Neural crest cell (in vitro differentiated cells): ENCODE data around the gene HNRNPC. TPM values are rescaled to one million over a fixed set of nuclear protein-coding genes. Genes with fewer than 3 reads are reported as not detected.
A peak's percentile ranks its signal among the peaks of the same experiment; 100 is the strongest.

Experiments used
- DNase-seq: peaks from one replicate; pipeline ENCODE4 v3.0.0; 2021; ENCODE audit warnings: low read depth, mixed read lengths, low spot score
- H3K27ac Mint-ChIP-seq: one replicate; pipeline ENCODE4 v1.8.0; 2021; ENCODE audit warnings: mild to moderate bottlenecking, mixed read lengths; ENCODE audit not compliant: unreplicated experiment
- H3K27me3 Mint-ChIP-seq: 2 replicates; pipeline ENCODE4 v1.8.0; 2021; ENCODE audit warnings: low read depth, mild to moderate bottlenecking, mixed read lengths
- H3K36me3 Mint-ChIP-seq: 2 replicates; pipeline ENCODE4 v1.8.0; 2021; ENCODE audit warnings: low read depth, mild to moderate bottlenecking, mixed read lengths
- H3K4me1 Mint-ChIP-seq: 2 replicates; pipeline ENCODE4 v1.8.0; 2021; ENCODE audit warnings: mixed read lengths
- H3K4me3 Mint-ChIP-seq: one replicate; pipeline ENCODE4 v1.8.0; 2021; ENCODE audit warnings: mild to moderate bottlenecking, mixed read lengths
- H3K9me3 Mint-ChIP-seq: 2 replicates; pipeline ENCODE4 v1.8.0; 2021; ENCODE audit warnings: mixed read lengths
- total RNA-seq: library from RNA; stranded (reverse); gene quantifications from 2 replicates; pipeline ENCODE4 v1.2.1, GENCODE V29; 2021
- TF ChIP-seq, protein P1 (sequence below): fragments of 200-600 bp; sonication (generic); conservative IDR thresholded peaks from 2 replicates; pipeline ENCODE4 v1.5.0; 2021; ENCODE audit warnings: antibody characterized with exemption, mild to moderate bottlenecking

The HNRNPC gene
- total RNA-seq, 1 donor from 2014 or later, result 993 TPM

DNA sequence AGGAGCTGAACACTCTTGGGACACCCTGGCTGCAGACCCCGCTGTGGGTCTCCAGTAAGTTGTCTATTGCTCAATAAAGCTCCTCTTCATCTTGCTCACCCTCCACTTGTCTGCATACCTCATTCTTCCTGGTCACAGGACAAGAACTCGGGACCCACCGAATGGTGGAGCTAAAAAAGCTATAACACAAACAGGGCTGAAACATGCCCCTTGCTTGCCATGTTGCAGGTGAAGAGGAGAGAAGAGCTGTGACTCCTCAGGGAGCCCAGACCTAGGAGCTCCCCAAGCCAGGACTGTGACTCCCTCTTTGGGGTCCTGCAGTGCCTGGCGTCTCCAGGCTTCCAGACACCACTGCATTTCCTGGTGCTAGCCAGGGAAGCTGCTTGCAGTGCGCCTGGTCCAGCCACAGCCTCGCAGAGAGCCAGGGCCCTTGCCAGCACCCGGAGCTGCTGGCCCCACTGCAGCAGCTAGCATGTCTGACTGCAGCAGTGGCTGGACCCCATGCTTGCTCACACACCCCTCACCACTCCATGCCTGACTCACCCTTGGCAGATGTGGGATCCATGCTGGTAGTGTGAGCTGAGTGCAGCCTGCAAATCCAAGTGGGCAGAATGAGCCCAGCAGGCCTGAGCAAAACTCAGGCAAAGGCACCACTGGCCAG is 76.2 kb downstream of the HNRNPC start:
- Mint-ChIP-seq H3K27me3 (peaks cover 29% of the 10 kb centered on the region), H3K4me3 (no peak overlapping the region), H3K4me1 (peaks cover 6% of the 10 kb centered on the region), H3K9me3 (peaks cover 6% of the 10 kb centered on the region), H3K27ac (no peak overlapping the region), H3K36me3 (peaks cover 2% of the 10 kb centered on the region)
- TF ChIP-seq, protein P1, sequence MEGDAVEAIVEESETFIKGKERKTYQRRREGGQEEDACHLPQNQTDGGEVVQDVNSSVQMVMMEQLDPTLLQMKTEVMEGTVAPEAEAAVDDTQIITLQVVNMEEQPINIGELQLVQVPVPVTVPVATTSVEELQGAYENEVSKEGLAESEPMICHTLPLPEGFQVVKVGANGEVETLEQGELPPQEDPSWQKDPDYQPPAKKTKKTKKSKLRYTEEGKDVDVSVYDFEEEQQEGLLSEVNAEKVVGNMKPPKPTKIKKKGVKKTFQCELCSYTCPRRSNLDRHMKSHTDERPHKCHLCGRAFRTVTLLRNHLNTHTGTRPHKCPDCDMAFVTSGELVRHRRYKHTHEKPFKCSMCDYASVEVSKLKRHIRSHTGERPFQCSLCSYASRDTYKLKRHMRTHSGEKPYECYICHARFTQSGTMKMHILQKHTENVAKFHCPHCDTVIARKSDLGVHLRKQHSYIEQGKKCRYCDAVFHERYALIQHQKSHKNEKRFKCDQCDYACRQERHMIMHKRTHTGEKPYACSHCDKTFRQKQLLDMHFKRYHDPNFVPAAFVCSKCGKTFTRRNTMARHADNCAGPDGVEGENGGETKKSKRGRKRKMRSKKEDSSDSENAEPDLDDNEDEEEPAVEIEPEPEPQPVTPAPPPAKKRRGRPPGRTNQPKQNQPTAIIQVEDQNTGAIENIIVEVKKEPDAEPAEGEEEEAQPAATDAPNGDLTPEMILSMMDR, result no peak
- DNase-seq, result no peak

DNA sequence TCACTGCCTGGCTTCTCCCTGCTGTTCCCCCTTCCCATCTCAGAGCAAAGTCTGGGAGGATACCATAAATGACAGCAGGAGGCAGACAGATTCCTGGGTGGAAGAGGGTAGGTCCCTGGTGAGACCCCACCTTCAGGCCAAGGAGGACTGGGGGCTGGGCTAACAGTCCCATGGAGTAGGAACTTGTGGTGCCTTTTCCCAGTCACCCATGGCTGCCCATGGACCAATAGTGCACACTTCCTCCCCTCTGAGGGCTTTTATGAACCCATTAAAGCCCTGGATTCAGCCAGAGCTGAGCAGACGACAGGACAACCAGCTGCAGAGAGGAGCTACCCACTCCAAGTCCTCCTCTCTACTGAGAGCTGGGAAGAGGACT is 76.8 kb downstream of the HNRNPC start:
- H3K9me3 Mint-ChIP-seq, result peaks cover under 1% of the 10 kb centered on the region
- H3K27me3 Mint-ChIP-seq, result peaks cover 24% of the 10 kb centered on the region
- TF ChIP-seq, protein P1, result no peak
- no peaks in the 10 kb centered on the region for H3K36me3 Mint-ChIP-seq
- H3K4me1 Mint-ChIP-seq, result peaks cover 6% of the 10 kb centered on the region
- DNase-seq, result no peak
- no peak overlapping the region for H3K27ac Mint-ChIP-seq
- no peak overlapping the region for H3K4me3 Mint-ChIP-seq

DNA sequence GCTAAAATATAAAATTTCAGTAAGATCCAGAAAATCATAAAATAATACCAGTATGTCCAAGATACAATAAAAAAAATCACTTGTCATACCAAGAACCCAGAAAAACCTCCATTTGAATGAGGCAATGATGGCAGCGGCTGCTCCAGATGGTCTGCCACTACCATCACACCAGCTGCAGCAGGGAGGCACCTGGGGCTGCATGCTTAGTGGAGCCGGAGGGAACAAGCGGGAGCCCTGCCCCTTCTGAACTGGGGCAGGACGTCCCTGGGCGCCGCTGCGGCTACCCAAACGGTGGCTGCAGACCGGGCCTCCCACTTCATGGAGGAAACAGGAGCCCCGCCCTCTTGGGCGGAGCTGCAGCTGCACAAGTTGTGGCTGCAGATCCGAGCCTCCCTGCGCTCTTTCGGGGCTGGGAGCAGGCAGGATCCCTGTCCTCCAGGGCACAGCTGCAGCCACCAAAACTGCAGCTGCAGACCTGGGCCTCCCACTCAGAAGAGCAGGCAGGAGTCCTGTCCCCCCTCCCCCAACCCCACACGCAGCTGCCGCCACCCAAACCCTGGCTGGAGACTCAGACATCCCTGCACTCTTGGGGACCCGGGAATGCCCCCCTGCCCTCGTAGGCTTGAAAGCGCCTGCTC is 77.3 kb downstream of the HNRNPC start:
- H3K36me3 Mint-ChIP-seq, result no peaks in the 10 kb centered on the region
- H3K4me3 Mint-ChIP-seq, result peak overlapping the region; percentile 71
- peaks cover 6% of the 10 kb centered on the region for H3K4me1 Mint-ChIP-seq
- TF ChIP-seq, protein P1, result no peak
- no peak overlapping the region for H3K27ac Mint-ChIP-seq
- peak; percentile 67 for DNase-seq
- no peaks in the 10 kb centered on the region for H3K9me3 Mint-ChIP-seq
- H3K27me3 Mint-ChIP-seq, result peaks cover 23% of the 10 kb centered on the region

DNA sequence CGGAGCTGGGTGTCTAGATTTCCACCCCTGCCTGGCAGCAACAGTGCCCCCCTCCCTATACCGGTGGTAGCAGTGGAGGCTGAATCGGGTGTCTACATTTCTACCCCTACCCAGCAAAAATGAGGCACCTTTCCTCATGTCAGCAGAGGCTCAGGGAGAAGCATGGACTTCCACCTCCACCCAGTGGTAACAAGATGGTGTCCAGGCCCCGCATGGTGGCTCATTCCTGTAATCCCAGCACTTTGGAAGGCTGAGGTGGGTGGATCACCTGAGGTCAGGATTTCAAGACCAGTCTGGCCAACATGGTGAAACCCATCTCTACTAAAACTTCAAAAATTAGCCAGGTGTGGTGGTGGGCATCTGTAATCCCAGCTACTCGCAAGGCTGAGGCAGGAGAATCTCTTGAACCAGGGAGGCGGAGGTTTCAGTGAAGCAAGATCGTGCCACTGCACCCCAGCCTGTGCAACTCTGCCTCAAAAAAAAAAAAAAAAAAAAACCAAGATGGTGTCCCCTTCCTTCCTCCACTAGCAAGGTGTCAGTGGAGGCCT is 77.9 kb downstream of the HNRNPC start:
- DNase-seq, result no peak

DNA sequence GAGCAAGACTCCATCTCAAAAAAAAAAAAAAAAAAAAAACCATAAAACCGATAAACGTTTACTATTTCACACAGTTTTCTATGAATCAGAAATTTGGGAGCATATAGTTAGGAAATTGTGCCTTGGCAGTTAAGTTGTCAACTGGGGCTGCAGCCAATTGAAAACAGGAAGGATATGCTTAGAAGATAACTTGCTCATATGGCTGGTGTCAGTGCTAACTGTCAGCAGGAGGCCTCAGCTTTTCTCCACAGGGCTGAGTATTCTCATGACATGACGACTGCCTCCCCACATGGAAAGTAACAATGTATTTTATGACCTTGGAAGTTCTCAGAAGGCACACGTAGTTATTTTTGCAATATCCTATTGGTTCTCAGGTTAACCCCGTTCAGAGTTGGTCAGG is 83.8 kb downstream of the HNRNPC start:
- DNase-seq, result no peak
- H3K4me1 Mint-ChIP-seq, result peaks cover 7% of the 10 kb centered on the region

More for the DNA sequence above, 77.9 kb downstream of the HNRNPC start:
- no peaks in the 10 kb centered on the region for H3K9me3 Mint-ChIP-seq
- H3K27ac Mint-ChIP-seq, result no peak overlapping the region
- peaks cover 22% of the 10 kb centered on the region for H3K27me3 Mint-ChIP-seq
- H3K36me3 Mint-ChIP-seq, result no peaks in the 10 kb centered on the region
- TF ChIP-seq, protein P1, result no peak
- peaks cover 6% of the 10 kb centered on the region for H3K4me1 Mint-ChIP-seq
- peak overlapping the region; percentile 71 for H3K4me3 Mint-ChIP-seq

More for the DNA sequence above, 83.8 kb downstream of the HNRNPC start:
- Mint-ChIP-seq H3K4me3 (no peak overlapping the region), H3K9me3 (peaks cover 4% of the 10 kb centered on the region), H3K27me3 (peaks cover 9% of the 10 kb centered on the region), H3K27ac (no peak overlapping the region), H3K36me3 (no peaks in the 10 kb centered on the region)
- TF ChIP-seq, protein P1, result no peak
